Skeletal muscle satellite cell (primary cell): ENCODE results near the gene TAF4.

ENCODE experiments used
- H3K27me3 ChIP-seq: 2 replicates; pipeline ENCODE4 v1.7.0; 2013; ENCODE audit warnings: low read length; ENCODE audit not compliant: control insufficient read depth, insufficient read depth
- H3K36me3 ChIP-seq: 2 replicates; pipeline ENCODE4 v1.7.0; 2013; ENCODE audit warnings: mild to moderate bottlenecking, control low read depth, low read length; ENCODE audit not compliant: insufficient read depth
- H3K4me1 ChIP-seq: 2 replicates; pipeline ENCODE4 v1.7.0; 2013; ENCODE audit warnings: low read length; ENCODE audit not compliant: control insufficient read depth, insufficient read depth
- H3K4me2 ChIP-seq: 2 replicates; pipeline ENCODE4 v1.7.0; 2013; ENCODE audit warnings: mild to moderate bottlenecking, low read length
- H3K4me3 ChIP-seq: 2 replicates; pipeline ENCODE4 v1.7.0; 2013; ENCODE audit warnings: low read length
- H3K9ac ChIP-seq: 2 replicates; pipeline ENCODE4 v1.7.0; 2013; ENCODE audit warnings: mild to moderate bottlenecking, low read depth, low read length, moderate library complexity
- H3K9me3 ChIP-seq: replicated peaks from 2 replicates; pipeline ENCODE4 v1.7.0; 2013; ENCODE audit warnings: mild to moderate bottlenecking, control low read depth, low read length

Gene TAF4

GRCh38 chr20:62031462-62032092, 34.1 kb downstream of the TAF4 start:
- Histone ChIP-seq H3K9me3 (no peaks in the 10 kb centered on the region), H3K9ac (no peak overlapping the region), H3K4me3 (no peak overlapping the region), H3K36me3 (no peaks in the 10 kb centered on the region), H3K4me2 (no peak overlapping the region), H3K27me3 (no peaks in the 10 kb centered on the region), H3K4me1 (peaks cover 7% of the 10 kb centered on the region)

DNA sequence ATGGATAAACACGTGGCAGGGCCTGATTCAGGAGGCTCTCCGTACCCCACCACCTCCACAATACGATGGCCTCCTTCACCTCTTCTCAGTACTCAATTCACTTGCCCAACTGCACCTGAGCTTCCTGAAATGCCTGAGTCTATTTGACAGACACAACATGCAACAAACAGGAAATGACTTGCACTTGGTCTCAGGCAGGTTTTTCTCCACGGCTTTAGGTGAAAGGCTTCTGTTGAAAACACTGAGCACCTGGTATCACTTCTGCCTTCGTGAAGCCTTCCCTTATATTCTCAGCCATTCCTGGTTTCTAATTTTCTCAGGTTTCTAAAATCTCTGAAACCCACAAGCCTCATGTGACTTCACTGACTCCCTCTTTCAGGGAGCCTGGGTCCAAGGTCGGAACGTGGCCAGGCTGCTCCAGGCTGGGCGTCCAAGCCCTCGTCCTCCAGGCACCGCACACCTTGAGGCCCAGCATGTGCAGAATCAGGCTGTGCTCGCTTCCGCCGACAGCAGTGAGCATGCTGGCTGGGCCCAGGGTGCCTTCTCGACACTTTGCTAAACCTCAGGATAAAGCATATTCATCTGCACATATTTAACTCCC, 34.7 kb downstream of the TAF4 start:
- no peak overlapping the region for H3K4me2 ChIP-seq
- no peaks in the 10 kb centered on the region for H3K9me3 ChIP-seq
- no peaks in the 10 kb centered on the region for H3K27me3 ChIP-seq
- no peak overlapping the region for H3K4me3 ChIP-seq
- H3K4me1 ChIP-seq, result peaks cover 7% of the 10 kb centered on the region
- H3K9ac ChIP-seq, result no peak overlapping the region
- no peaks in the 10 kb centered on the region for H3K36me3 ChIP-seq

GRCh38 chr20:62030357-62030756, 35.3 kb downstream of the TAF4 start:
- H3K4me1 ChIP-seq, result peaks cover 7% of the 10 kb centered on the region

DNA sequence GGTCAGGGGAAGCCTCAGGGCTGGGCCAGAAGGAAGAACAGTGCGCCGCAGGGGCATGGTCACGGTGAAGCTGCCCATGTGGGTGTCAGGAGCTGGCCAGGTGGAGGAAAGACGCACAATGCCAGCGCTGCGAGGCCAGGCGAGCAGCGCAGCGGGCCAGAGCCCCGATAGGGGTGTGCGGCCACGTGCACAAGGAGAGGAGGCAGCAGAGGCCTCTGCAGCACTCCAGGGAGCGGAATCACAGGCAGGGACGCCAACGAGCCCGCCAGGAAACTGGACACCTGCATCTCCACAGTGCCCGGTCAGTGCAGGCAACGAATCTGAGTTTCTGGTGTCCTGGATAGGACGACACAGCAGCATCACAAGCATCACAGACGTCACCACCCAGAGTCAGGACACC, 35.7 kb downstream of the TAF4 start:
- Histone ChIP-seq H3K4me2 (no peak overlapping the region), H3K4me1 (peaks cover 7% of the 10 kb centered on the region), H3K27me3 (no peaks in the 10 kb centered on the region), H3K4me3 (no peak overlapping the region), H3K36me3 (no peaks in the 10 kb centered on the region), H3K9me3 (no peaks in the 10 kb centered on the region), H3K9ac (no peak overlapping the region)

More at GRCh38 chr20:62030357-62030756, 35.3 kb downstream of the TAF4 start:
- Histone ChIP-seq H3K4me3 (no peak overlapping the region), H3K9ac (no peak overlapping the region), H3K27me3 (no peaks in the 10 kb centered on the region), H3K36me3 (no peaks in the 10 kb centered on the region), H3K4me2 (no peak overlapping the region), H3K9me3 (no peaks in the 10 kb centered on the region)

- Histone ChIP-seq H3K9ac (no peak overlapping the region), H3K4me1 (peaks cover 7% of the 10 kb centered on the region), H3K4me3 (no peak overlapping the region), H3K36me3 (no peaks in the 10 kb centered on the region), H3K27me3 (no peaks in the 10 kb centered on the region), H3K9me3 (no peaks in the 10 kb centered on the region), H3K4me2 (no peak overlapping the region)
Measured at GRCh38 chr20:62029296-62029695, 36.4 kb downstream of the TAF4 start.

DNA sequence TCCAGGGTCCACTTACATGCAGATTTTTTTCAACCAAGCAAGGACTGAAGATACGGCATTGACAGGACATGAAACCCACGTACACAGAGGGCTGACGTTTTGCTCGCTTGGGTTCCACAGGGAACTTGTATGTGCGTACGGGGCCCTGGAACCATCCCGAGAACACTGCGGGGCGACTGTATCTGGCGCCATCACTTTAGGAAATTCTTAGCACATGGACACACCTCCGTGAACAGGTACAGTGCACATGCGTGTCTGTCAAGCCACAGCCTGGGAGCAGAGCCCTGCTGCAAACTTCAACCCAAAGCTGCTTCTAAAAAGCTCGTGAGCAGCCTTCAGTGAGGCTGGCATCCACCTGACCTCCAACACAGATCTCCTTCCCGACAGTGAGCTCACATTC, 37.3 kb downstream of the TAF4 start:
- H3K4me1 ChIP-seq, result peaks cover 7% of the 10 kb centered on the region
- no peaks in the 10 kb centered on the region for H3K9me3 ChIP-seq
- no peaks in the 10 kb centered on the region for H3K27me3 ChIP-seq
- no peak overlapping the region for H3K9ac ChIP-seq
- H3K4me3 ChIP-seq, result no peak overlapping the region
- no peak overlapping the region for H3K4me2 ChIP-seq
- no peaks in the 10 kb centered on the region for H3K36me3 ChIP-seq

DNA sequence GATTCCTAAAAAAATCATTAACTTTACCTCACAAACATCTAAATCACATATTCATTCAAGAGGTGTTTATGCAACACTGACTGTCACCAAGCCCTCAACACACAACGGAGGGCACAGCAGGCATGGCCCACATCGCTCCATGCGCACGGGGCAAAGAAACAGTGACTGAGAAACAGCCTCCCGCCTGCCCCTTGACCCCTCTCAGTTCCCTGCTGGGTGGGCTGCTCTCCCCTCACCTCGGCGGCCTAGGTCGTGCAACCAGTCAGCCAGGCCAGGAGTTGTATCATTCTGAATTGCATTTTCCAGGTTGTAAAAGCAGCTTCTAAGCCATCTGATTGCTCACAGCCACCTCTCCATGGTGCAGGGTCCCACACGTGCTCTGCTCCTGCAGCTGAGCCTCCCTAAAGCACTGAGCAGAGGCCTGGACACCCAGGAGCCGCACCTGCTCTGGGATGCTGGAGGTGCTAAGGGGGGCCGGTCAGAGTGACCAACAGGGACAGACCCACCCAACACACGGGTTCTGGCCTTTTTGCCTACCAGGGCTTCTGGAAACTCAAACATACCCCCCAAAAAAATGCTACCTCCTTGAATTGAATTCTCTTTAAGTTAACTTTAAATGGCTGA, 37.9 kb downstream of the TAF4 start:
- H3K4me1 ChIP-seq, result peaks cover 6% of the 10 kb centered on the region
- no peaks in the 10 kb centered on the region for H3K9me3 ChIP-seq
- no peaks in the 10 kb centered on the region for H3K27me3 ChIP-seq
- no peak overlapping the region for H3K4me2 ChIP-seq
- H3K9ac ChIP-seq, result no peak overlapping the region
- no peaks in the 10 kb centered on the region for H3K36me3 ChIP-seq
- H3K4me3 ChIP-seq, result no peak overlapping the region

DNA sequence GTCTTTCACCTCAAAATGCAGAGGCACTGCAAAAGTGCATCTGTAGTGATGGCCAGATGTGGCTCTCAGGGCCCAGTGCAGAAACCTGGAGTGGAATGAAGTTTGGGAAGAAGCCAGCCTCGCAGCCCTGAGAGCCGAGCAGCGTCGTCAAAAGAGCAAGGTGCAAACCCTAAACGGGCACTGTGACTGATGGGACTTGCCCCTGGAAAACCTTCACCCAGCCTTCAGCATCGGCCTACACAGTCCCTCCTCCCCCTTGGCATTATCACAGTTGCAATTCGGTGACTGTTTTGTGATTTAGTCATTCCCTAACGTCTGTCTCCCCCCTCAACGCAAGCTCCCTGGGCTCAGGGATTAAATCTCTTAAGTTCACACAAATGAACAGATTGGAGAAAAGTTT, 38.6 kb downstream of the TAF4 start:
- Histone ChIP-seq H3K9ac (no peak overlapping the region), H3K4me3 (no peak overlapping the region), H3K4me2 (no peak overlapping the region), H3K27me3 (no peaks in the 10 kb centered on the region), H3K9me3 (no peaks in the 10 kb centered on the region), H3K36me3 (no peaks in the 10 kb centered on the region), H3K4me1 (no peaks in the 10 kb centered on the region)

- Histone ChIP-seq H3K4me3 (no peak overlapping the region), H3K9me3 (no peaks in the 10 kb centered on the region), H3K4me2 (no peak overlapping the region), H3K27me3 (no peaks in the 10 kb centered on the region), H3K36me3 (no peaks in the 10 kb centered on the region), H3K4me1 (peaks cover 1% of the 10 kb centered on the region), H3K9ac (no peak overlapping the region)
Measured at GRCh38 chr20:62026564-62026856, 39.2 kb downstream of the TAF4 start.

GRCh38 chr20:62025832-62026563, 39.7 kb downstream of the TAF4 start:
- peaks cover 6% of the 10 kb centered on the region for H3K4me1 ChIP-seq
- no peaks in the 10 kb centered on the region for H3K9me3 ChIP-seq
- H3K4me3 ChIP-seq, result no peak overlapping the region
- no peaks in the 10 kb centered on the region for H3K27me3 ChIP-seq
- H3K36me3 ChIP-seq, result no peaks in the 10 kb centered on the region
- no peak overlapping the region for H3K9ac ChIP-seq
- H3K4me2 ChIP-seq, result no peak overlapping the region

DNA sequence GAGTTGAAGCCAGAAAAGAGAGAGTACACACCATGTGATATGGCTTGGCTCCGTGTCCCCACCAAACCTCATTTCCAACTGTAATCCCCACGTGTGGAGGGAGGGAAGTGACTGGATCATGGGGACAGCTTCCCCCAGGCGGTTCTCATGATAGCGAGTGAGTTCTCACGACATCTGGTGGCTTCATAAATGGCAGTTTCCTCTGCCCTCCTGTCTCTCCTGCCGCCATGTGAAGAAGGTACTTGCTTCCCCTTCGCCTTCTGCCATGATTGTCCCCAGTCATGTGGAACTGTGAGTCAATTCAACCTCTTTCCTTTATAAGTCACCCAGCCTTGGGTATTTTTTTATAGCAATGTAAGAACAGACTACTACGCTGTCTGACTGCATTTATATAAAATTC, 40.3 kb downstream of the TAF4 start:
- no peak overlapping the region for H3K4me3 ChIP-seq
- H3K4me1 ChIP-seq, result peaks cover 6% of the 10 kb centered on the region
- no peak overlapping the region for H3K9ac ChIP-seq
- H3K27me3 ChIP-seq, result no peaks in the 10 kb centered on the region
- H3K36me3 ChIP-seq, result no peaks in the 10 kb centered on the region
- H3K9me3 ChIP-seq, result no peaks in the 10 kb centered on the region
- H3K4me2 ChIP-seq, result no peak overlapping the region
